ENCODE data around the gene TBX6. TPM values are rescaled to one million over a fixed set of nuclear protein-coding genes. Genes with fewer than 3 reads are reported as not detected.

TBX6 gene
- total and polyA plus RNA-seq, 10 of the 15 experiments (the other 5 are each of a cell fraction or from before 2014, with no cell fraction given): 0.08 to 0.90 (median 0.31) TPM; not detected in 2

DNA sequence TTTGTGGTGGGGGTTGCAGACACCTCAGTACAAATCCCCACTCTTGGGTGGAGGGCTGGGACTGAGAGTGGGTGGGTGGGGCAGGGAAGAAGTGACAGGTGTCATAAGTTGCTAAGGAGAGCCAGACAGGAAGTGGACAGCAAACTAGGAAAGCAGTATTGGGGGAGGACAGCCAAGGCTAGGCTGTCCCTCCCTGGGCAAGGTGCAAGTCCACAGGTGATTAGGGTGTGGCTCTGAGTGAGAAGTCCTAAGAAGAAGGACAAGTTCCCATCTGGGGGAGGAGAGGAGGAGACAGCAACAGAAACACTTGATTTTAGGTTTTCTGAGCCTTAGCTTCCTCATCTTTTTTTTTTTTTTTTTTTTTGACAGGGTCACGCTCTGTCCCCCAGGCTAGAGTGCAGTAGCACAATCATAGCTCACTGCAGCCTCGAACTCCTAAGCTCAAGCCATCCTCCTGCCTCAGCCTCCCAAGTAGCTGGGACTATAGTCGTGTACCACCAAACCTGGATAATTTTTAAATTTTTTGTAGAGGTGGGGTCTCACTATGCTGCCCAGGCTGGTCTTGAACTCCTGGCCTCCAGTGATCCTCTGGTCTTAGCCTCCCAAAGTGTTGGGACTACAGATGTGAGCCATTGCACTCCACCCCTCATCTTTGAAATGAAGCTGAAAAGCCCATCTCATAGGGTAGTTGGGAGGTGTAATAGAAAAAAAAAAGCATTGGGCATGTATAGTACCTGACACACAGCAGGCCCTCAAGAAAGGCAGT lies 28.8 kb upstream of the TBX6 start:
- ChIA-PET POLR2A (interaction anchor here (0.6 to 1.5 kb wide), 4 partner anchors 51 to 1188 kb away, joined by 3 to 6 read pairs (median 4); partner anchors contain the start of gene CORO1A), CTCF (interaction anchor here (0.9 to 2.3 kb wide), 4 partner anchors 8 to 289 kb away, joined by 3 to 7 read pairs (median 4); partner anchors contain the start of gene TBX6), SMC1A (ENCODE audit: uncharacterized antibody, unreplicated experiment) (interaction anchor here (0.6 to 1.2 kb wide), 2 partner anchors 18 to 63 kb away, joined by 3 read pairs; partner anchors contain the start of gene CORO1A), RAD21 (ENCODE audit: unreplicated experiment) (interaction anchor here (1.6 to 1.7 kb wide), 2 partner anchors 9 to 65 kb away, joined by 4 to 5 read pairs; no protein-coding TSS in a partner anchor)
- BruUV-seq (replicated peaks): no TSS peak
- no peak for ATAC-seq
- Histone ChIP-seq H3K9me3 (replicated peaks; ENCODE audit: control insufficient read depth, insufficient read depth, low read length) (no peaks in the 10 kb centered on the region), H3K27me3 (replicated peaks in 1 of 2; ENCODE audit: control insufficient read depth in 2 of 2, insufficient read depth in 2 of 2, low read length in 1 of 2) (no peaks in the 10 kb centered on the region), H3K36me3 (ENCODE audit: control insufficient read depth in 2 of 2, insufficient read depth in 2 of 2, low read length in 1 of 2) (no peaks in the 10 kb centered on the region; a peak in 1 of 4 replicates), H3K4me3 (no peak overlapping the region), H3K9ac (ENCODE audit: control insufficient read depth, insufficient read depth, low read length) (no peak overlapping the region), H3K27ac (ENCODE audit: control insufficient read depth, insufficient read depth) (no peak overlapping the region), H3K79me2 (ENCODE audit: control insufficient read depth, insufficient read depth, low read length) (no peaks in the 10 kb centered on the region; the same call in 1 of the 2 replicates), H2AFZ (ENCODE audit: control insufficient read depth, low read depth, low read length) (no peak overlapping the region), H3K4me2 (ENCODE audit: control insufficient read depth, insufficient read depth) (no peak overlapping the region), H3K4me1 (ENCODE audit: control insufficient read depth, insufficient read depth, low read length) (peaks cover 9% of the 10 kb centered on the region), H4K20me1 (ENCODE audit: control insufficient read depth, insufficient read depth) (no peaks in the 10 kb centered on the region)
- in situ Hi-C loops (cut with MboI) (no loop called here), intact Hi-C loops (cut with micrococcal nuclease; ENCODE audit: unreplicated experiment) (no loop called here)
- 42% methylated on average over 3 of the region's 3 CpGs for WGBS (ENCODE audit: insufficient coverage, insufficient replicate concordance, low lambda C conversion rate, missing lambda C conversion rate)
- TF ChIP-seq RFX5 (IDR thresholded peaks at IDR 0.05; ENCODE audit: low read depth, low read length): peak; percentile 87
- TF ChIP-seq NR2C2 (IDR thresholded peaks at IDR 0.05; ENCODE audit: borderline replicate concordance, control insufficient read depth, insufficient read length, low read depth): no peak
- TF ChIP-seq ETV6 (conservative IDR thresholded peaks at IDR 0.05 in 1 of 2, IDR thresholded peaks at IDR 0.05 in 1 of 2; ENCODE audit: borderline replicate concordance in 1 of 2, low read depth in 1 of 2): no peak
- peak; percentile 8; the same call in 1 of the 2 replicates for TF ChIP-seq SPI1 (IDR thresholded peaks at IDR 0.05; ENCODE audit: borderline replicate concordance, insufficient read depth, low read depth, low read length)
- TF ChIP-seq CREB1 (IDR thresholded peaks at IDR 0.05; ENCODE audit: low read depth): peak; percentile 30; the same call in 1 of the 2 replicates
- no peak for DNase-seq (ENCODE audit: low read depth, low spot score)
- no peak for FAIRE-seq

Data from GM12878 (cell line).